H1 (cell line): ENCODE measurements around the gene FHIT. TPM values are rescaled to one million over a fixed set of nuclear protein-coding genes. Genes with fewer than 3 reads are reported as not detected.

Experiments
- CTCF ChIA-PET: fragments of 300-600 bp; sonication (Branson Sonifier 250); formaldehyde crosslinking; loops from one replicate; lab custom pipeline; 2021; ENCODE audit not compliant: partially characterized antibody; lab: Charles Lee
- POLR2A ChIA-PET: fragments of 300-600 bp; sonication (Branson Sonifier 250); formaldehyde crosslinking; loops from one replicate; lab custom pipeline; 2021; ENCODE audit warnings: inconsistent platforms; ENCODE audit not compliant: partially characterized antibody; lab: Charles Lee
- DNase-seq, 2 experiments: peaks; one replicate each; pipeline versions ENCODE4 v3.0.0 to v3.0.0-alpha.2; 2010 to 2022; ENCODE audit warnings: low spot score in 2 of 2, low read depth in 1 of 2, mixed read lengths in 1 of 2
- FAIRE-seq: peaks from 2 replicates; lab custom pipeline; 2011; peaks lifted over from hg19 to GRCh38; lab: Jason Lieb, UNC
- H2AFZ ChIP-seq: 2 replicates; pipeline ENCODE4 v1.8.1; 2012; ENCODE audit warnings: low read length, inconsistent platforms
- H2AK5ac ChIP-seq: 2 replicates; pipeline ENCODE4 v1.6.1; 2013; ENCODE audit warnings: low read depth, low read length
- H2BK120ac ChIP-seq: replicated peaks from 2 replicates; pipeline ENCODE3; 2013; ENCODE audit warnings: low read depth, low read length, inconsistent platforms
- H2BK12ac ChIP-seq: 2 replicates; pipeline ENCODE4 v1.6.1; 2013; ENCODE audit warnings: low read depth, low read length
- H2BK15ac ChIP-seq: 2 replicates; pipeline ENCODE4 v1.6.1; 2013; ENCODE audit warnings: low read length
- H2BK20ac ChIP-seq: 2 replicates; pipeline ENCODE4 v1.6.1; 2013; ENCODE audit warnings: low read length
- H2BK5ac ChIP-seq: 2 replicates; pipeline ENCODE4 v1.6.1; 2013; ENCODE audit warnings: low read depth, low read length
- H3K14ac ChIP-seq: 2 replicates; pipeline ENCODE4 v1.6.1; 2013; ENCODE audit warnings: inconsistent platforms; ENCODE audit not compliant: insufficient read length
- H3K18ac ChIP-seq: 2 replicates; pipeline ENCODE4 v1.6.1; 2013; ENCODE audit warnings: low read length; ENCODE audit errors: extremely low read depth
- H3K23ac ChIP-seq: 2 replicates; pipeline ENCODE4 v1.6.1; 2013; ENCODE audit warnings: inconsistent platforms; ENCODE audit not compliant: insufficient read length
- H3K23me2 ChIP-seq: 2 replicates; pipeline ENCODE4 v1.6.1; 2013; ENCODE audit warnings: low read depth, low read length
- H3K27ac ChIP-seq: 2 replicates; pipeline ENCODE4 v1.6.1; 2011; ENCODE audit warnings: low read depth, low read length, inconsistent platforms
- H3K27me3 ChIP-seq, 4 experiments: replicated peaks in 1 of 4; 1 replicate in 1 of 4; 2 replicates in 3 of 4; pipeline versions ENCODE4 v1.6.1 to v1.8.1; 2011 to 2013; ENCODE audit warnings: low read length in 3 of 4, mild to moderate bottlenecking in 3 of 4, inconsistent platforms in 2 of 4, mixed read lengths in 2 of 4, moderate library complexity in 1 of 4; ENCODE audit not compliant: control insufficient read depth in 3 of 4, insufficient read depth in 3 of 4; ENCODE audit errors: extremely low read depth in 1 of 4
- H3K36me3 ChIP-seq, 4 experiments: 2 replicates each; pipeline versions ENCODE4 v1.6.1 to v1.8.1; 2011 to 2013; ENCODE audit warnings: mild to moderate bottlenecking in 4 of 4, low read length in 3 of 4, moderate library complexity in 2 of 4, control low read depth in 1 of 4, inconsistent platforms in 1 of 4; ENCODE audit not compliant: insufficient read depth in 4 of 4, control insufficient read depth in 2 of 4
- H3K4ac ChIP-seq: replicated peaks from 2 replicates; pipeline ENCODE3; 2013; ENCODE audit warnings: low read length, low read depth, mixed read lengths, inconsistent platforms; ENCODE audit not compliant: insufficient read length
- H3K4me1 ChIP-seq, 4 experiments: replicated peaks in 1 of 4; 1 replicate in 1 of 4; 2 replicates in 3 of 4; pipeline versions ENCODE4 v1.6.1 to v1.8.1; 2011 to 2013; ENCODE audit warnings: low read length in 3 of 4, inconsistent platforms in 2 of 4, mixed read lengths in 1 of 4; ENCODE audit not compliant: insufficient read depth in 4 of 4, control insufficient read depth in 3 of 4
- H3K4me2 ChIP-seq, 2 experiments: 2 replicates each; pipeline versions ENCODE4 v1.6.1 to v1.8.1; 2011 to 2013; ENCODE audit warnings: low read depth in 2 of 2, low read length in 2 of 2, control low read depth in 1 of 2, inconsistent platforms in 1 of 2, mild to moderate bottlenecking in 1 of 2; ENCODE audit not compliant: insufficient read depth in 1 of 2
- H3K4me3 ChIP-seq, 4 experiments: fragments of 200-600, 300-600 bp in 1 of 4; sonication (generic), shearing (Covaris generic), sonication (Bioruptor Twin) in 1 of 4; 2 replicates each; pipeline versions ENCODE4 v1.5.1 to v1.8.1; 2011 to 2016; ENCODE audit warnings: low read length in 4 of 4, low read depth in 3 of 4, control low read depth in 2 of 4, inconsistent platforms in 2 of 4, mild to moderate bottlenecking in 2 of 4, mixed read lengths in 1 of 4, moderate library complexity in 1 of 4; ENCODE audit not compliant: insufficient read depth in 2 of 4; ENCODE audit errors: extremely low read depth in 1 of 4
- H3K56ac ChIP-seq: replicated peaks from 2 replicates; pipeline ENCODE3; 2013; ENCODE audit warnings: low read depth, mild to moderate bottlenecking, mixed read lengths, low read length, inconsistent platforms; ENCODE audit not compliant: insufficient read length
- H3K79me1 ChIP-seq: 2 replicates; pipeline ENCODE4 v1.6.1; 2013; ENCODE audit warnings: low read depth, low read length, control low read depth
- H3K79me2 ChIP-seq, 2 experiments: 2 replicates each; pipeline versions ENCODE4 v1.6.1 to v1.8.1; 2012 to 2013; ENCODE audit warnings: low read length in 2 of 2, mild to moderate bottlenecking in 2 of 2, inconsistent platforms in 1 of 2; ENCODE audit not compliant: insufficient read depth in 2 of 2, control insufficient read depth in 1 of 2
- H3K9ac ChIP-seq, 4 experiments: replicated peaks in 1 of 4; 1 replicate in 1 of 4; 2 replicates in 3 of 4; pipeline versions ENCODE4 v1.6.1 to v1.8.1; 2011 to 2013; ENCODE audit warnings: low read depth in 3 of 4, low read length in 3 of 4, control low read depth in 2 of 4, mild to moderate bottlenecking in 2 of 4, moderate library complexity in 2 of 4, inconsistent platforms in 1 of 4; ENCODE audit errors: extremely low read depth in 1 of 4
- H3K9me3 ChIP-seq, 2 experiments: 2 replicates each; pipeline versions ENCODE4 v1.6.1 to v1.8.1; 2012 to 2013; ENCODE audit warnings: mild to moderate bottlenecking in 2 of 2, moderate library complexity in 2 of 2, control low read depth in 1 of 2, inconsistent platforms in 1 of 2, low read depth in 1 of 2, low read length in 1 of 2, mixed read lengths in 1 of 2; ENCODE audit not compliant: insufficient read depth in 2 of 2
- H4K20me1 ChIP-seq, 2 experiments: replicated peaks in 1 of 2; 2 replicates each; pipeline versions ENCODE3 to v1.8.1; 2011 to 2013; ENCODE audit warnings: inconsistent platforms in 2 of 2, low read length in 2 of 2, mild to moderate bottlenecking in 1 of 2; ENCODE audit not compliant: insufficient read depth in 2 of 2, control insufficient read depth in 1 of 2
- H4K5ac ChIP-seq: 2 replicates; pipeline ENCODE4 v1.6.1; 2013; ENCODE audit warnings: low read length, low read depth, mixed read lengths, inconsistent platforms; ENCODE audit not compliant: insufficient read length
- H4K8ac ChIP-seq: 2 replicates; pipeline ENCODE4 v1.8.0; 2013; ENCODE audit warnings: mild to moderate bottlenecking, moderate library complexity, low read length, inconsistent platforms; ENCODE audit not compliant: insufficient read depth; ENCODE audit errors: extremely low read depth
- H4K91ac ChIP-seq: replicated peaks from 2 replicates; pipeline ENCODE3; 2013; ENCODE audit warnings: low read length, mixed read lengths, inconsistent platforms; ENCODE audit not compliant: insufficient read length
- EP300 ChIP-seq, 2 experiments: IDR thresholded peaks; 1 replicate in 1 of 2; 2 replicates in 1 of 2; pipeline ENCODE4 v1.6.1; 2011 to 2012; ENCODE audit warnings: low read depth in 2 of 2, low read length in 2 of 2, mild to moderate bottlenecking in 2 of 2, borderline replicate concordance in 1 of 2, inconsistent platforms in 1 of 2, moderate library complexity in 1 of 2
- PHF8 ChIP-seq: fragments of 200-600 bp; sonication (generic); conservative IDR thresholded peaks from 2 replicates; pipeline ENCODE4 v1.7.1; 2012; ENCODE audit warnings: low read depth, mild to moderate bottlenecking, inconsistent platforms, low read length, moderate library complexity
- SP1 ChIP-seq: IDR thresholded peaks from 2 replicates; pipeline ENCODE4 v1.6.1; 2011; ENCODE audit warnings: low read depth, low read length
- SRF ChIP-seq: IDR thresholded peaks from 2 replicates; pipeline ENCODE4 v1.6.1; 2011; ENCODE audit warnings: mild to moderate bottlenecking, low read depth, low read length, moderate library complexity
- TEAD4 ChIP-seq: IDR thresholded peaks from 2 replicates; pipeline ENCODE4 v1.6.1; 2012; ENCODE audit warnings: low read depth, low read length, inconsistent platforms, mixed read lengths
- YY1 ChIP-seq: IDR thresholded peaks from 2 replicates; pipeline ENCODE4 v1.6.1; 2011; ENCODE audit warnings: low read depth, mild to moderate bottlenecking, low read length
- WGBS, 2 experiments: shearing (Covaris generic) in 1 of 2; methylation state at CpG; one replicate each; pipeline versions ENCODE4 v1.1.6 to v1.1.7; 2013 to 2015; ENCODE audit warnings: low lambda C conversion rate in 2 of 2, mixed read lengths in 2 of 2, inconsistent platforms in 1 of 2, low coverage in 1 of 2, missing lambda C conversion rate in 1 of 2; ENCODE audit not compliant: insufficient replicate concordance in 2 of 2, insufficient coverage in 1 of 2, insufficient read length in 1 of 2; ENCODE audit errors: extremely low coverage in 1 of 2, missing lambda C conversion rate in 1 of 2; 5-methylcytosine and 5-hydroxymethylcytosine counted together
- polyA plus RNA-seq, 7 experiments: library from polyadenylated mRNA; depleted of rRNA in 3 of 7; stranded (reverse) in 5 of 7; unstranded in 2 of 7; fragments of >200 nt in 5 of 7; fragments of 200-250 nt in 2 of 7; gene quantifications; 1 replicate in 5 of 7; 2 replicates in 1 of 7; 4 replicates in 1 of 7; pipeline versions ENCODE4 v1.2.1 to v1.2.3, GENCODE V29; 2011 to 2013; ENCODE audit warnings: missing spikeins in 2 of 7, mixed read lengths in 2 of 7
- total RNA-seq: library from RNA; stranded (reverse); fragmentation: NEBNext Ultra II Directional; extraction: Animal tissue kit (Norgen Biotek cat#: 25700); gene quantifications from 2 replicates; pipeline ENCODE4 v1.2.1, GENCODE V29; 2021

FHIT gene
- total and polyA plus RNA-seq, 2 of the 8 experiments (the other 6 are each of a cell fraction or from before 2014, with no cell fraction given), result 1.2 to 3.2 TPM

DNA sequence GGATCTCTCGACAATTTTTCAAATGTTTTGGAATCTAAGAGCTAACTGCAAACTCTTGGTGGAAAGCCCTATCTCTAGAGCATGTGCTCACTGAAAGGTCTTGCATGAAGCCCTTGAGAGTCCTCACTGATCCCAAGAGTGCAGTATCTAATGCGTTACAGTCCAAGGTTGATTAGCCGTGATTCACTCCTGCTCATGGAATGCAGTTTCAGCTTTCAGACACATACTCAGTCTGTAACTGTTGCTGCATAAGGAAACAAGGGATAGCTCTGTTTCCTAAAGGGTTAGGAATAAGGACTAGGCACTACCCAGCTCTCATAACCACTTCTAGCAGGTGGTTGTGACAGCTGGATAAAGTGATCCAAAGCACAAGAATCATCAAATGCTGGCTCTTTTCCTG lies 1514.0 kb downstream of the FHIT start:
- POLR2A ChIA-PET, result no interaction called here
- no peak overlapping the region for H3K14ac ChIP-seq
- no peaks in the 10 kb centered on the region for H3K36me3 ChIP-seq
- H2BK5ac ChIP-seq, result no peak overlapping the region
- H3K9ac ChIP-seq, result no peak overlapping the region
- CTCF ChIA-PET, result interaction anchor here (0.9 to 1.7 kb wide), 3 partner anchors 13 to 82 kb away, joined by 3 read pairs; no protein-coding TSS in a partner anchor
- no peak overlapping the region for H3K4me3 ChIP-seq
- H4K91ac ChIP-seq, result no peak overlapping the region
- H3K79me1 ChIP-seq, result no peaks in the 10 kb centered on the region
- no peaks in the 10 kb centered on the region for H3K27me3 ChIP-seq
- H2AK5ac ChIP-seq, result no peak overlapping the region
- H3K18ac ChIP-seq, result no peak overlapping the region
- WGBS, 2 experiments, result 88% methylated on average over 3 of the region's 3 CpGs; no CpG with 5 or more reads in 1 of the 2 experiments
- no peak overlapping the region for H3K27ac ChIP-seq
- FAIRE-seq (no peak), DNase-seq (no peak)
- no peak overlapping the region for H3K4me2 ChIP-seq
- TF ChIP-seq EP300 (IDR thresholded peaks at IDR 0.05; ENCODE audit: borderline replicate concordance in 1 of 2, low read depth in 2 of 2, low read length in 2 of 2) (no peak), TEAD4 (no peak), SP1 (no peak), YY1 (no peak), PHF8 (no peak), SRF (no peak)
- no peaks in the 10 kb centered on the region for H4K20me1 ChIP-seq
- H3K4ac ChIP-seq, result no peak overlapping the region
- no peak overlapping the region for H2BK20ac ChIP-seq
- H3K23ac ChIP-seq, result no peak overlapping the region
- H2BK12ac ChIP-seq, result no peak overlapping the region
- no peaks in the 10 kb centered on the region for H3K79me2 ChIP-seq
- no peak overlapping the region for H2AFZ ChIP-seq
- no peaks in the 10 kb centered on the region; the same call in 1 of the 2 replicates for H3K23me2 ChIP-seq
- H3K9me3 ChIP-seq, result no peaks in the 10 kb centered on the region
- H4K5ac ChIP-seq, result no peak overlapping the region
- no peak overlapping the region for H3K56ac ChIP-seq
- H2BK120ac ChIP-seq, result no peak overlapping the region
- peaks cover 0 to 3% (median 0%) of the 10 kb centered on the region in 4 experiments; a peak in 1 of 7 replicates for H3K4me1 ChIP-seq
- H4K8ac ChIP-seq, result no peak overlapping the region
- H2BK15ac ChIP-seq, result no peak overlapping the region
